Heart left ventricle (tissue), 16 donors: ENCODE results near the gene HSPBP1. TPM values are rescaled to one million over a fixed set of nuclear protein-coding genes. Genes with fewer than 3 reads are reported as not detected.
A peak's percentile ranks its signal among the peaks of the same experiment; 100 is the strongest.

Experiments
- ATAC-seq, 4 donors: fragments of 200-7000 bp; cut with Tn5 transposase; one replicate each; pipeline ENCODE4 v1.9.1; 2020 to 2022; ENCODE audit warnings: moderate library complexity in 4 of 4, mild to moderate bottlenecking in 3 of 4, moderate number of reproducible peaks in 1 of 4
- DNase-seq, 5 donors: peaks; one replicate each; pipeline ENCODE4 v3.0.0-alpha.2; 2020
- H3K27ac ChIP-seq, 12 donors: fragments of 200-600 bp; sonication (generic) in 4 of 12; one replicate each; pipeline versions ENCODE4 v1.5.0 to v1.8.0; 2016 to 2022; ENCODE audit warnings: mild to moderate bottlenecking in 2 of 12
- H3K27me3 ChIP-seq, 9 donors: fragments of 200-600 bp; sonication (generic) in 2 of 9; one replicate each; pipeline versions ENCODE4 v1.5.1 to v1.8.0; 2016 to 2022; ENCODE audit warnings: mild to moderate bottlenecking in 3 of 9
- H3K36me3 ChIP-seq, 9 donors: fragments of 200-600 bp; sonication (generic) in 2 of 9; one replicate each; pipeline versions ENCODE4 v1.5.0 to v1.8.0; 2018 to 2022; ENCODE audit warnings: mild to moderate bottlenecking in 2 of 9
- H3K4me1 ChIP-seq, 12 donors: fragments of 200-600 bp; sonication (generic) in 4 of 12; one replicate each; pipeline versions ENCODE4 v1.5.0 to v1.8.0; 2016 to 2022; ENCODE audit warnings: mild to moderate bottlenecking in 3 of 12
- H3K4me3 ChIP-seq, 12 donors: fragments of 200-600 bp; sonication (generic) in 4 of 12; one replicate each; pipeline versions ENCODE4 v1.5.0 to v1.8.0; 2017 to 2022; ENCODE audit warnings: mild to moderate bottlenecking in 9 of 12, moderate library complexity in 4 of 12
- H3K9me3 ChIP-seq, 12 donors: fragments of 200-600 bp; sonication (generic) in 4 of 12; one replicate each; pipeline versions ENCODE4 v1.5.0 to v1.8.0; 2016 to 2022; ENCODE audit warnings: mild to moderate bottlenecking in 1 of 12
- CTCF ChIP-seq, 12 donors: fragments of 200-600 bp; sonication (generic) in 4 of 12; IDR thresholded peaks; one replicate each; pipeline versions ENCODE4 v1.5.0 to v1.8.0; 2018 to 2022; ENCODE audit warnings: antibody characterized with exemption in 12 of 12, mild to moderate bottlenecking in 5 of 12
- POLR2A ChIP-seq, 2 donors: fragments of 450-650 bp; IDR thresholded peaks; one replicate each; pipeline ENCODE4 v1.6.1; 2017; ENCODE audit warnings: antibody characterized with exemption in 2 of 2, mild to moderate bottlenecking in 2 of 2, moderate library complexity in 2 of 2
- WGBS, 4 donors: extraction: QIAGEN DNeasy Blood & Tissue Kit in 2 of 4; methylation state at CpG; one replicate each; pipeline versions ENCODE4 v1.1.5 to v1.1.7; 2013 to 2018; 5-methylcytosine and 5-hydroxymethylcytosine counted together
- intact Hi-C, 10 donors: fragments of 100-400 bp; cut with DNase I; formaldehyde crosslinking; loops; one replicate each; pipeline versions ENCODE4 v1.11.1 to v1.14.2; 2022
- polyA plus RNA-seq, 2 donors: library from polyadenylated mRNA; stranded (reverse); fragments of 200-250 nt; gene quantifications; one replicate each; pipeline ENCODE4 v1.2.3, GENCODE V29; 2013
- total RNA-seq, 9 donors: library from RNA; depleted of rRNA in 2 of 9; stranded (reverse); fragments of >200 nt in 2 of 9; fragmentation: NEBNext Ultra II Directional in 3 of 9; extraction: Animal tissue kit (Norgen Biotek cat#: 25700) in 3 of 9; gene quantifications; one replicate each; pipeline versions ENCODE4 v1.1.0 to v1.2.4, GENCODE V29; 2016 to 2023
- donor health status: ischemic (EF 13 %, LVEDD 7.1; RV severe dilation, severe dysfunction).
- donor health status: healthy with polysubstance abuse.
- donor health status: DM: no; HTN: yes; CAD: no.
- donor health status: DM: no; HTN: no; CAD: no.
- donor health status: ischemic (EF 25% LVEDD 6.9; RV normal size, moderate dysfunction).
- donor health status: ischemic (EF 25% LVEDD 5.7; RV mildly dilated, moderate dysfunction).
- donor health status: healthy.
- donor health status: DM: yes; HTN: yes; CAD: no.
- donor health status: ischemic (EF 35%, LVEDD 5.7; RV mildly dilated, moderate dysfunction).
- donor health status: nonischemic (EF 11% LVEDD 7.7; RV severe dilation, severe dysfunction).
- donor health status: DM: yes; HTN: yes; CAD: no.
- donor health status: PGD.
- donor health status: ischemic (EF 29% LVEDD 5.4; RV normal size, mild dysfunction).
- donor health status: nonischemic (EF 23%, LVEDD 6.1; RV moderate dilation, normal function).

Gene HSPBP1
- total and polyA plus RNA-seq, 11 donors, result 25.7 to 76.0 (median 32.9) TPM

DNA sequence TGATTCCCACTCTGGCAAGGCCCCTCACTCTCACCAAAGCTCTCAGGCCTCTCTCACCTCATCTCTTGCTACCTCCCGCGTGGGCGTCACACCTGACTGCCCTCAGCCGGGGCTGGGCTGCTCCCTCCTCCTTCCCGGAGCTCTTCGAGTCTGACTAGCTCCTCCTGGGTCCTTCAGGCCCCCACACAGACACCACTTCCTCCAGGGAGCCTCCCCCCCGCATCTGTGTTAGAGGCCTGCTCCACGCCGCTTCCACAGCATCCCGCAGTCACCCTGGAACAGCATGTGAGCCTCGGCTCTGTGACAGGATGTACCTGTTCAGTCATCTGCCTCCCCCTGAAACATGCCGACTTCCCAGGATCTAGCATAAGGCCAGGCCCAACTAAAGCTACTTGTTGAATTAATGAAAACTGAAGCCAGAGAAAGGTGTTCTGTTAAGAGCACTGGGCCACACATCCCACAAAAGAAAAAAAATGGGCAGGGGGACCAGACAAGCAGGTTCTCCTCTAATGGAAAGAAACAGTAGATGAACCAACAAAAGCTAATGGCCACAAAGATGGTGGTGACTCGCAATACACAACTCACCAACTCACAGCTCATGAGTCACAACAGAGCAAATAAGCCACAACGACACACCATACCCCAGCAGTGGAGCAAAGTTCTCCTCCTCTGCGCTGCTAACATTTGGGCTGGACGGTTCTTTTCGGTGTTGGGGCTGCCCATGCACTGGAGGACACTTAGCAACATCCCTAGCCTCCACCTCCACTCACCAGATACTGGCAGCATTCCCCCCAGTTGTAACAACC lies 24.1 kb downstream of the HSPBP1 start:
- DNase-seq (no peak), ATAC-seq (no peak)
- TF ChIP-seq CTCF (IDR thresholded peaks at IDR 0.05) (no peak), POLR2A (IDR thresholded peaks at IDR 0.05) (no peak)
- H3K36me3 ChIP-seq, result peaks cover 0 to 4% (median 0%) of the 10 kb centered on the region in 9 donors
- peaks cover 4 to 82% (median 67%) of the 10 kb centered on the region in 12 donors for H3K4me1 ChIP-seq
- H3K27me3 ChIP-seq, result no peaks in the 10 kb centered on the region
- H3K27ac ChIP-seq, result peak overlapping the region in 5 of 12 donors; percentile 4 to 98 (median 54)
- H3K4me3 ChIP-seq, result peak overlapping the region in 4 of 12 donors; percentile 7 to 97 (median 56)
- intact Hi-C loops, result loop anchor here in 2 of 10 donors (5.0 kb wide), 2 partner anchors 39 to 44 kb away; no protein-coding TSS in a partner anchor
- H3K9me3 ChIP-seq, result no peaks in the 10 kb centered on the region
- WGBS, 4 donors, result 57 to 66% (median 60%) methylated on average over 17 of the region's 17 CpGs

GRCh38 chr19:55254625-55254977 lies 25.3 kb downstream of the HSPBP1 start:
- Histone ChIP-seq H3K27ac (peak overlapping the region in 10 of 12 donors; percentile 4 to 98 (median 46)), H3K4me3 (peak overlapping the region in 10 of 12 donors; percentile 6 to 97 (median 28)), H3K4me1 (peaks cover 0 to 83% (median 62%) of the 10 kb centered on the region in 12 donors), H3K36me3 (peaks cover 0 to 4% (median 0%) of the 10 kb centered on the region in 9 donors), H3K27me3 (no peaks in the 10 kb centered on the region), H3K9me3 (no peaks in the 10 kb centered on the region)
- WGBS, 4 donors, result 57 to 71% (median 62%) methylated on average over 3 to 6 of the region's 6 CpGs
- no peak for TF ChIP-seq CTCF (IDR thresholded peaks at IDR 0.05)
- no peak for TF ChIP-seq POLR2A (IDR thresholded peaks at IDR 0.05)
- intact Hi-C loops, result no loop called here
- no peak for DNase-seq
- no peak for ATAC-seq

DNA sequence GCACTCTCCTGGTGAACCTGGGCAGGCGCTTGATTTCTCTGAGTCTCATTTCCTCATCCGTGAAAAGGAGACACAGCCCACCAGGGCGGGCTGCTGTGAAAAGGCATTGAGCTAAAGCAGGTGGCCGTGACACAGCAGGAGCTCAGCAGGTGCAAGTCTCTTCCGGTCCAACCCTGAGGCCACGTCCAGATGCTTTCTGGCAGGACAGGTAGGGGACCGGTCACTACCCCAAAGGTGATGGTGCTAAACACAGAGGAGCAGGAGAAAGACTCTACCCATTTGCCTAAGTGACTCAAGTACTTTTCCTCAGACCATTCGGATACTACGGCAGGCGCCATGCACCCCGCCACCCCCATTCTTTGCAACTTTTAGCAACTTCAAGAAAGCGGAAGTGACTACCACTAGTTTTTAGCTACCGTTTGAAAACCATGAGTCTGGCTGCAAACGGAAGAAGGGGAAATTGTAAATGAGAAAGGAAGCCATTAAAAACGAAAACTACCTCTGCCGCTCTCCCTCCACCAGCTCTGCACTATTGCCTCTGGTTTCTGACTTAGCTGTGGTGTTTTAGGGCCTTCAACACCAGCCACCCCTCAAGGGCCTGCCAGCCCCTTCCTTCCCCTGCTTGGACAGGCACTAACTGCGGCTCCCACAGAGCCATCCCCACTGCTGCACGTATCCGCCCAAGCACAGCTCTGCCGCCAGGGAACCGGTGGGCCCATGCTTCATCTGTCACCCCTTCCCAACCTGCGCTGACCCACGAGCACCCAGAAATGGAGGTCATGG lies 25.9 kb downstream of the HSPBP1 start:
- Histone ChIP-seq H3K27me3 (no peaks in the 10 kb centered on the region), H3K4me3 (peak overlapping the region in 10 of 12 donors; percentile 6 to 97 (median 28)), H3K36me3 (peaks cover 0 to 4% (median 0%) of the 10 kb centered on the region in 9 donors), H3K9me3 (no peaks in the 10 kb centered on the region), H3K4me1 (peaks cover 0 to 86% (median 63%) of the 10 kb centered on the region in 12 donors), H3K27ac (peak overlapping the region in 9 of 12 donors; percentile 17 to 98 (median 48))
- TF ChIP-seq CTCF (IDR thresholded peaks at IDR 0.05) (no peak), POLR2A (IDR thresholded peaks at IDR 0.05) (no peak)
- intact Hi-C loops, result no loop called here
- no peak for DNase-seq
- no peak for ATAC-seq
- WGBS, 4 donors, result 70 to 77% (median 74%) methylated on average over 18 to 23 of the region's 23 CpGs
